HCT116 (cell line): Measurements from ENCODE around the gene IL1R2. TPM values are rescaled to one million over a fixed set of nuclear protein-coding genes. Genes with fewer than 3 reads are reported as not detected.

Experiments used
- ATAC-seq: fragments of 200-7000 bp; cut with Tn5 transposase; 2 replicates; pipeline ENCODE4 v1.9.1; 2020; ENCODE audit warnings: mild to moderate bottlenecking, moderate library complexity
- BruUV-seq: library from RNA; stranded (reverse); fragments of 400-500 nt; replicated peaks from 2 replicates; lab custom pipeline; 2021; lab: Mats Ljungman, UMichigan
- CTCF ChIA-PET: fragments of 300-600 bp; sonication (Branson Sonifier 250); formaldehyde crosslinking; loops from one replicate; lab custom pipeline; 2021; ENCODE audit warnings: antibody characterized with exemption; lab: Charles Lee
- POLR2A ChIA-PET: fragments of 300-600, 350-600 bp; sonication (Branson Sonifier 250); formaldehyde crosslinking; loops from one replicate; lab custom pipeline; 2021; ENCODE audit warnings: antibody characterized with exemption; lab: Charles Lee
- RAD21 ChIA-PET, 2 experiments: fragments of 300-600 bp; sonication (Branson Sonifier 250); formaldehyde crosslinking; loops; one replicate each; lab custom pipeline; 2023; ENCODE audit warnings: low total read pairs in 2 of 2; ENCODE audit not compliant: uncharacterized antibody in 2 of 2, unreplicated experiment in 2 of 2, low non-redundant PET in 1 of 2; lab: Charles Lee
- DNase-seq: peaks from one replicate; pipeline ENCODE4 v3.0.0-alpha.2; 2010; ENCODE audit warnings: low read depth, low spot score
- H2AFZ ChIP-seq: fragments of 200-600 bp; shearing (Covaris generic), sonication (generic); 2 replicates; pipeline ENCODE4 v1.6.1; 2017; ENCODE audit warnings: low read depth, mixed run types, mixed read lengths, antibody characterized with exemption, low read length; ENCODE audit not compliant: poor library complexity, severe bottlenecking
- H3K27ac ChIP-seq: 2 replicates; pipeline ENCODE4 v1.5.1; 2012; ENCODE audit warnings: low read depth, low read length
- H3K27me3 ChIP-seq: fragments of 200-600 bp; sonication (generic); 2 replicates; pipeline ENCODE4 v1.6.1; 2016; ENCODE audit warnings: mixed run types, low read length, mixed read lengths; ENCODE audit not compliant: insufficient read depth
- H3K36me3 ChIP-seq, 2 experiments: fragments of 200-500 bp in 1 of 2; fragments of 200-600 bp in 1 of 2; sonication (Bioruptor generic) in 1 of 2; sonication (generic) in 1 of 2; 2 replicates each; pipeline versions ENCODE4 v1.5.1 to v1.6.1; 2014 to 2016; ENCODE audit warnings: low read length in 2 of 2, inconsistent platforms in 1 of 2, mixed read lengths in 1 of 2, mixed run types in 1 of 2; ENCODE audit not compliant: insufficient read depth in 2 of 2, control insufficient read depth in 1 of 2
- H3K4me1 ChIP-seq, 2 experiments: fragments of 200-600 bp in 1 of 2; sonication (generic) in 1 of 2; 2 replicates each; pipeline versions ENCODE4 v1.5.1 to v1.6.1; 2012 to 2017; ENCODE audit warnings: low read length in 2 of 2, inconsistent platforms in 1 of 2, mild to moderate bottlenecking in 1 of 2, mixed read lengths in 1 of 2, mixed run types in 1 of 2, moderate library complexity in 1 of 2; ENCODE audit not compliant: insufficient read depth in 2 of 2, control insufficient read depth in 1 of 2
- H3K4me2 ChIP-seq: fragments of 200-600 bp; sonication (generic); 2 replicates; pipeline ENCODE4 v1.6.1; 2017; ENCODE audit warnings: mixed run types, low read length, mixed read lengths
- H3K4me3 ChIP-seq, 2 experiments: fragments of 200-600 bp in 1 of 2; sonication (generic) in 1 of 2; replicated peaks in 1 of 2; 2 replicates each; pipeline ENCODE4 v1.5.1; 2011 to 2016; ENCODE audit warnings: low read length in 2 of 2, control low read depth in 1 of 2, low read depth in 1 of 2, mild to moderate bottlenecking in 1 of 2, mixed read lengths in 1 of 2, mixed run types in 1 of 2
- H3K79me2 ChIP-seq: fragments of 200-600 bp; sonication (generic); 2 replicates; pipeline ENCODE4 v1.6.1; 2017; ENCODE audit warnings: mild to moderate bottlenecking, mixed run types, low read length, moderate library complexity, mixed read lengths; ENCODE audit not compliant: insufficient read depth
- H3K9ac ChIP-seq: fragments of 200-600 bp; sonication (generic); 2 replicates; pipeline ENCODE4 v1.6.1; 2016; ENCODE audit warnings: low read length, mixed read lengths
- H3K9me2 ChIP-seq: fragments of 200-600 bp; sonication (generic), shearing (Covaris generic); 2 replicates; pipeline ENCODE4 v1.6.1; 2017; ENCODE audit warnings: mixed run types, mild to moderate bottlenecking, moderate library complexity; ENCODE audit not compliant: insufficient read depth
- H3K9me3 ChIP-seq, 2 experiments: fragments of 200-500 bp in 1 of 2; fragments of 200-600 bp in 1 of 2; sonication (Bioruptor generic) in 1 of 2; sonication (generic) in 1 of 2; 2 replicates each; pipeline ENCODE4 v1.6.1; 2014 to 2017; ENCODE audit warnings: low read length in 2 of 2, mixed read lengths in 2 of 2, inconsistent platforms in 1 of 2, low read depth in 1 of 2, mild to moderate bottlenecking in 1 of 2, mixed run types in 1 of 2, moderate library complexity in 1 of 2; ENCODE audit not compliant: control insufficient read depth in 1 of 2, insufficient read depth in 1 of 2
- H4K20me1 ChIP-seq: fragments of 200-600 bp; sonication (generic), shearing (Covaris generic); 2 replicates; pipeline ENCODE4 v1.6.1; 2017; ENCODE audit warnings: mixed run types, mild to moderate bottlenecking, moderate library complexity; ENCODE audit not compliant: insufficient read depth
- ATF3 ChIP-seq: IDR thresholded peaks from 2 replicates; pipeline ENCODE4 v1.6.1; 2012
- CEBPB ChIP-seq: IDR thresholded peaks from 2 replicates; pipeline ENCODE4 v1.6.1; 2012; ENCODE audit warnings: low read depth
- CTCF ChIP-seq, 3 experiments: fragments of 200-600 bp in 1 of 3; sonication (generic) in 1 of 3; IDR thresholded peaks in 2 of 3; conservative IDR thresholded peaks in 1 of 3; 2 replicates each; pipeline ENCODE4 v1.5.1; 2012 to 2017; ENCODE audit warnings: low read depth in 2 of 3, low read length in 2 of 3, antibody characterized with exemption in 1 of 3, borderline replicate concordance in 1 of 3, control low read depth in 1 of 3, mild to moderate bottlenecking in 1 of 3, mixed read lengths in 1 of 3, mixed run types in 1 of 3, moderate library complexity in 1 of 3; ENCODE audit not compliant: insufficient read depth in 1 of 3
- EGR1 ChIP-seq: IDR thresholded peaks from 2 replicates; pipeline ENCODE4 v1.6.1; 2012; ENCODE audit warnings: low read depth
- ELF1 ChIP-seq: IDR thresholded peaks from 2 replicates; pipeline ENCODE4 v1.6.1; 2012; ENCODE audit warnings: low read depth, borderline replicate concordance
- EZH2 ChIP-seq: fragments of 200-600 bp; sonication (generic); IDR thresholded peaks from 2 replicates; pipeline ENCODE4 v1.6.1; 2017; ENCODE audit warnings: antibody characterized with exemption, mixed run types
- EZH2phosphoT487 ChIP-seq: fragments of 200-600 bp; IDR thresholded peaks from 2 replicates; pipeline ENCODE4 v1.6.1; 2018; ENCODE audit warnings: antibody characterized with exemption, borderline replicate concordance
- FOSL1 ChIP-seq: IDR thresholded peaks from 2 replicates; pipeline ENCODE4 v1.6.1; 2012; ENCODE audit warnings: low read depth
- MAX ChIP-seq: IDR thresholded peaks from 2 replicates; pipeline ENCODE4 v1.6.1; 2012
- POLR2A ChIP-seq: IDR thresholded peaks from 2 replicates; pipeline ENCODE4 v1.7.0; 2011; ENCODE audit warnings: borderline replicate concordance; ENCODE audit not compliant: insufficient read depth, insufficient read length; ENCODE audit errors: extremely low read depth
- POLR2AphosphoS5 ChIP-seq: IDR thresholded peaks from 2 replicates; pipeline ENCODE4 v1.6.1; 2011; ENCODE audit warnings: mild to moderate bottlenecking, low read depth, low read length, moderate library complexity
- REST ChIP-seq: IDR thresholded peaks from 2 replicates; pipeline ENCODE4 v1.6.1; 2012; ENCODE audit warnings: low read depth
- SIN3A ChIP-seq: IDR thresholded peaks from 2 replicates; pipeline ENCODE4 v1.6.1; 2012; ENCODE audit warnings: low read depth
- SP1 ChIP-seq: IDR thresholded peaks from 2 replicates; pipeline ENCODE4 v1.6.1; 2012; ENCODE audit warnings: low read depth
- TCF7L2 ChIP-seq: IDR thresholded peaks from 2 replicates; pipeline ENCODE4 v1.7.0; 2011; ENCODE audit warnings: borderline replicate concordance, inconsistent platforms; ENCODE audit not compliant: insufficient read depth, insufficient read length; ENCODE audit errors: extremely low read depth
- ZBTB33 ChIP-seq: IDR thresholded peaks from 2 replicates; pipeline ENCODE4 v1.6.1; 2011; ENCODE audit warnings: mild to moderate bottlenecking, low read length, moderate library complexity; ENCODE audit not compliant: insufficient replicate concordance; ENCODE audit errors: extremely low read depth
- ZFX ChIP-seq: fragments of 450-650 bp; IDR thresholded peaks from 2 replicates; pipeline ENCODE4 v1.6.1; 2017
- ZNF274 ChIP-seq: fragments of 200-500 bp; sonication (Bioruptor generic); IDR thresholded peaks from 2 replicates; pipeline ENCODE4 v1.6.1; 2014; ENCODE audit warnings: mild to moderate bottlenecking, low read depth, low read length, inconsistent platforms
- intact Hi-C: fragments of 100-400 bp; cut with micrococcal nuclease; formaldehyde crosslinking; loops from 2 replicates; pipeline ENCODE4 v1.10.0; 2022
- total RNA-seq: library from RNA; stranded (reverse); gene quantifications from one replicate; pipeline ENCODE4 v1.2.1, GENCODE V29; 2021; ENCODE audit not compliant: unreplicated experiment

Gene IL1R2
- total RNA-seq, 1 experiment from 2014 or later, result 0.52 TPM

GRCh38 chr2:101986804-101987740 is 4.7 kb upstream of the IL1R2 start:
- Histone ChIP-seq H3K9me2 (no peaks in the 10 kb centered on the region), H3K4me1 (0 out of 4 replicates have a peak, but pooled peaks cover 0 to 6% of the 10 kb centered on the region in 2 experiments), H3K9me3 (no peaks in the 10 kb centered on the region), H3K36me3 (no peaks in the 10 kb centered on the region), H3K9ac (no peak overlapping the region), H3K4me3 (no peak overlapping the region), H3K27me3 (peaks cover 11% of the 10 kb centered on the region; the same call in 1 of the 2 replicates), H3K4me2 (no peak overlapping the region), H2AFZ (no peak overlapping the region), H4K20me1 (no peaks in the 10 kb centered on the region), H3K27ac (no peak overlapping the region), H3K79me2 (no peaks in the 10 kb centered on the region)
- no peak for ATAC-seq
- no TSS peak for BruUV-seq
- TF ChIP-seq EGR1 (no peak), ZBTB33 (no peak), SP1 (no peak), ATF3 (no peak), CEBPB (no peak), POLR2AphosphoS5 (no peak), ZFX (no peak), ZNF274 (no peak), EZH2phosphoT487 (no peak), SIN3A (no peak), TCF7L2 (no peak), CTCF (IDR thresholded peaks at IDR 0.05 in 2 of 3, conservative IDR thresholded peaks at IDR 0.05 in 1 of 3; ENCODE audit: borderline replicate concordance in 1 of 3, insufficient read depth in 1 of 3, low read depth in 2 of 3, low read length in 2 of 3) (no peak), ELF1 (no peak), MAX (no peak), REST (no peak), EZH2 (no peak), POLR2A (no peak), FOSL1 (no peak)
- RAD21 ChIA-PET, result no interaction called here
- POLR2A ChIA-PET, result no interaction called here
- no peak for DNase-seq
- CTCF ChIA-PET, result interaction anchor here (0.9 kb wide), 1 partner anchor 12 kb away, joined by 3 read pairs; no protein-coding TSS in a partner anchor
- intact Hi-C loops, result loop anchor here (10.0 kb wide), 1 partner anchor 572 kb away; no protein-coding TSS in a partner anchor
